Colonic mucosa (tissue), 4 donors: ENCODE data around the gene GUCA2B. TPM values are rescaled to one million over a fixed set of nuclear protein-coding genes. Genes with fewer than 3 reads are reported as not detected.

Experiments used
- DNase-seq: peaks from one replicate; pipeline ENCODE4 v3.0.0-alpha.2; 2020
- H3K27ac ChIP-seq: fragments of 200-600 bp; one replicate; pipeline ENCODE4 v1.8.0; 2021
- H3K27me3 ChIP-seq: fragments of 200-600 bp; one replicate; pipeline ENCODE4 v1.8.0; 2021
- H3K36me3 ChIP-seq: fragments of 200-600 bp; one replicate; pipeline ENCODE4 v1.8.0; 2021
- H3K4me1 ChIP-seq: fragments of 200-600 bp; one replicate; pipeline ENCODE4 v1.8.0; 2021; ENCODE audit warnings: mild to moderate bottlenecking
- H3K4me3 ChIP-seq: fragments of 200-600 bp; one replicate; pipeline ENCODE4 v1.8.0; 2021
- H3K9ac ChIP-seq, 2 donors: one replicate each; pipeline ENCODE4 v1.7.0; 2013; ENCODE audit warnings: control low read depth in 2 of 2, low read depth in 2 of 2, low read length in 2 of 2
- H3K9me3 ChIP-seq: fragments of 200-600 bp; one replicate; pipeline ENCODE4 v1.8.0; 2021
- CTCF ChIP-seq: fragments of 200-600 bp; IDR thresholded peaks from one replicate; pipeline ENCODE4 v1.8.0; 2022; ENCODE audit warnings: antibody characterized with exemption, mild to moderate bottlenecking
- intact Hi-C: fragments of 100-400 bp; cut with DNase I; formaldehyde crosslinking; loops from one replicate; pipeline ENCODE4 v1.14.1; 2022
- total RNA-seq, 2 donors: library from RNA; stranded (reverse); fragmentation: NEBNext Ultra II Directional in 1 of 2; extraction: Animal tissue kit (Norgen Biotek cat#: 25700) in 1 of 2; gene quantifications; one replicate each; pipeline ENCODE4 v1.2.1, GENCODE V29; 2021
- donor health status: healthy.
- donor health status: DM: no; HTN: no; CAD: no.
- donor health status: DM: no; HTN: no; CAD: no.

Gene GUCA2B
- total RNA-seq, 2 donors from 2014 or later = 27.7 to 44.5 TPM

- H3K27ac ChIP-seq = no peak overlapping the region
- intact Hi-C loops = no loop called here
- H3K27me3 ChIP-seq = no peaks in the 10 kb centered on the region
- H3K4me3 ChIP-seq = no peak overlapping the region
- no peak for TF ChIP-seq CTCF
- no peaks in the 10 kb centered on the region for H3K36me3 ChIP-seq
- DNase-seq = no peak
- no peaks in the 10 kb centered on the region for H3K4me1 ChIP-seq
- no peaks in the 10 kb centered on the region for H3K9me3 ChIP-seq
- H3K9ac ChIP-seq = no peak overlapping the region
Observed at GRCh38 chr1:42128964-42129363, 24.2 kb upstream of the GUCA2B start.

- no peak for TF ChIP-seq CTCF
- Histone ChIP-seq H3K36me3 (no peaks in the 10 kb centered on the region), H3K9me3 (no peaks in the 10 kb centered on the region), H3K4me1 (no peaks in the 10 kb centered on the region), H3K4me3 (no peak overlapping the region), H3K27ac (no peak overlapping the region), H3K9ac (no peak overlapping the region), H3K27me3 (no peaks in the 10 kb centered on the region)
- DNase-seq = no peak
- intact Hi-C loops = no loop called here
Observed at GRCh38 chr1:42130061-42130660, 23.0 kb upstream of the GUCA2B start.

- no peak for TF ChIP-seq CTCF
- H3K4me1 ChIP-seq = no peaks in the 10 kb centered on the region
- DNase-seq = no peak
- H3K36me3 ChIP-seq = no peaks in the 10 kb centered on the region
- H3K4me3 ChIP-seq = no peak overlapping the region
- H3K27ac ChIP-seq = no peak overlapping the region
- intact Hi-C loops = no loop called here
- H3K9me3 ChIP-seq = no peaks in the 10 kb centered on the region
- no peak overlapping the region for H3K9ac ChIP-seq
- H3K27me3 ChIP-seq = no peaks in the 10 kb centered on the region
Observed at GRCh38 chr1:42133390-42133789, 19.8 kb upstream of the GUCA2B start.

- Histone ChIP-seq H3K4me3 (no peak overlapping the region), H3K36me3 (no peaks in the 10 kb centered on the region), H3K9me3 (no peaks in the 10 kb centered on the region), H3K27me3 (no peaks in the 10 kb centered on the region), H3K4me1 (no peaks in the 10 kb centered on the region), H3K27ac (no peak overlapping the region), H3K9ac (no peak overlapping the region)
- no peak for TF ChIP-seq CTCF
- intact Hi-C loops = no loop called here
- no peak for DNase-seq
Observed at GRCh38 chr1:42133809-42134526, 19.2 kb upstream of the GUCA2B start.

GRCh38 chr1:42135426-42135825 is 17.8 kb upstream of the GUCA2B start:
- no peaks in the 10 kb centered on the region for H3K36me3 ChIP-seq
- DNase-seq = no peak
- H3K27me3 ChIP-seq = no peaks in the 10 kb centered on the region
- no peak overlapping the region for H3K27ac ChIP-seq
- intact Hi-C loops = no loop called here
- H3K9me3 ChIP-seq = no peaks in the 10 kb centered on the region
- no peaks in the 10 kb centered on the region for H3K4me1 ChIP-seq
- TF ChIP-seq CTCF = no peak
- no peak overlapping the region for H3K9ac ChIP-seq
- no peak overlapping the region for H3K4me3 ChIP-seq
